MG63 (cell line): ENCODE data around the gene PAGE3. TPM values are rescaled to one million over a fixed set of nuclear protein-coding genes. Genes with fewer than 3 reads are reported as not detected.

Experiments used
- DNase-seq: peaks from one replicate; pipeline ENCODE4 v3.0.0-alpha.2; 2020
- H3K27me3 ChIP-seq: fragments of 250-450 bp; sonication (Bioruptor Pico); 2 replicates; pipeline ENCODE4 v1.5.1; 2020; ENCODE audit warnings: mild to moderate bottlenecking, moderate library complexity
- H3K36me3 ChIP-seq: fragments of 250-450 bp; sonication (Bioruptor Pico); 2 replicates; pipeline ENCODE4 v1.5.1; 2020; ENCODE audit warnings: mild to moderate bottlenecking, moderate library complexity
- H3K4me3 ChIP-seq: fragments of 250-450 bp; sonication (Bioruptor Pico); 2 replicates; pipeline ENCODE4 v1.5.1; 2020; ENCODE audit warnings: mild to moderate bottlenecking, moderate library complexity
- H3K9me3 ChIP-seq: fragments of 250-450 bp; sonication (Bioruptor Pico); 2 replicates; pipeline ENCODE4 v1.5.1; 2020; ENCODE audit warnings: mild to moderate bottlenecking, moderate library complexity
- total RNA-seq: library from RNA; depleted of rRNA; stranded (reverse); fragments of >200 nt; shearing (Covaris generic); gene quantifications from 2 replicates; pipeline ENCODE4 v1.2.3, GENCODE V29; 2014; ENCODE audit warnings: low replicate concordance; rRNA removed

PAGE3 gene
- total RNA-seq, result not detected in 2 replicates

DNA sequence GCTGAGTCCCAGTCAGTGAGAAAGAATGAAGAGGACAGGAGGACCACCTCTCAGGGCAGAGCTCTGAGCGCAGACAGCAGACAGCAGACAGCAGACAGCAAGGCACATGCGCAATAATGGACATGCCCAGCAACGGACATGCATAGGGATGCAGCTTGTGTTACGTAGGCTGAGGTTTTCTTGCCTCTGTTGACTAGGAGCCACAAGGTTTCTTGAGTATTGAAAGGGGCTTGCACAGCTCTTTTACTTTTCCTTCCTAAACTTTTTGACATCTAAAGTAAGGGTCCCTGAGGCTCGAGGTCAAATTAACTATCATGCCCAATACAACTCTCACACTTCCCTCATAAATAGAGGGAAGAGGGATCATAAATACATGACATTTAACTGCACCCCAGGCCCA lies at the start of gene PAGE3:
Gene PAGE3, minus strand, starts transcription at position 101 of the 400 bp plus-strand sequence. CDS start 1,013 bp downstream, outside the sequence.
- Histone ChIP-seq H3K4me3 (no peak within 1 kb of the TSS), H3K9me3 (no peaks in the 10 kb centered on the region), H3K36me3 (no peaks in the 10 kb centered on the region), H3K27me3 (no peaks in the 10 kb centered on the region)
- DNase-seq, result no peak

GRCh38 chrX:55312655-55313054 lies 47.9 kb upstream of the PAGE3 start:
- Histone ChIP-seq H3K4me3 (no peak overlapping the region), H3K36me3 (no peaks in the 10 kb centered on the region), H3K9me3 (no peaks in the 10 kb centered on the region), H3K27me3 (no peaks in the 10 kb centered on the region)
- peak; percentile 23 for DNase-seq

DNA sequence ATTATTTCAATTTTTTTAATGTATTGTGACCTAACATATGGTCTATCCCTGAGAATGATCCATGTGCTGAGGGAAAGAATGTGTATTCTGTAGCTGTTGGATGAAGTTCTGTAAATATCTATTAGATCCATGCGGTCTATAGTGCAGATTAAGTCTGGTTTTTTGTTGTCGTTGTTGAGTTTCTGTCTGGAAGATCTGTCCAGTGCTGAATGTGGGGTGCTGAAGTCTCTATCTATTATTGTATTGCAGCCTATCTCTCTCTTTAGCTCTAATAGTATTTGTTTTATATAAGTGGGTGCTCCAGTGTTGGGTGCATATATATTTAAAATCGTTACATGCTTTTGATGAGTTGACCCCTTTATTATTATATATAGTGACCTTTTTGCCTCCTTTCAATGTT lies 26.2 kb upstream of the PAGE3 start:
- H3K4me3 ChIP-seq, result no peak overlapping the region
- DNase-seq, result no peak
- no peaks in the 10 kb centered on the region for H3K9me3 ChIP-seq
- no peaks in the 10 kb centered on the region for H3K27me3 ChIP-seq
- no peaks in the 10 kb centered on the region for H3K36me3 ChIP-seq

DNA sequence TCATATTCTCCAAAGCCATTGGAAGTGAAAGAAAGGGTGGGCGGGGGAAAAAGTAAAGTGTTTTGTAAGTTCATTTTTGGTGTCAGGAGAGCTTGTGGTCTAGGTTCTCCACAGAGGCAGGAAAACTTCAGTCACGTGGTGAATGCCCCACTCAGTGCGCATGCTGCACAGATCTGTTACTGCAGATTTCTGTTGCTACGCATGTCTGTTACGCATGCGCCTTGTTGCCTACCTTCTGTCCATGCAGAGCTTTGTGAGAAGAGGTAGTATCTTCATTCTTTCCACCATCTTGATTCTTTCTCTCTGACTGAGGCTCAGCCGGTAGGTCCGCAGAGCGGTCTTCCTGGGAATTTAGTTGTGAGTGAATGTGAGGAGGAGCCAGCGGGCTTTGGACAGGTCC lies 15.1 kb upstream of the PAGE3 start:
- Histone ChIP-seq H3K27me3 (no peaks in the 10 kb centered on the region), H3K4me3 (no peak overlapping the region), H3K36me3 (no peaks in the 10 kb centered on the region), H3K9me3 (no peaks in the 10 kb centered on the region)
- DNase-seq, result no peak

GRCh38 chrX:55260806-55261205 lies 3.9 kb downstream of the PAGE3 start:
- Histone ChIP-seq H3K36me3 (no peaks in the 10 kb centered on the region), H3K4me3 (no peak overlapping the region), H3K27me3 (no peaks in the 10 kb centered on the region), H3K9me3 (no peaks in the 10 kb centered on the region)
- no peak for DNase-seq

DNA sequence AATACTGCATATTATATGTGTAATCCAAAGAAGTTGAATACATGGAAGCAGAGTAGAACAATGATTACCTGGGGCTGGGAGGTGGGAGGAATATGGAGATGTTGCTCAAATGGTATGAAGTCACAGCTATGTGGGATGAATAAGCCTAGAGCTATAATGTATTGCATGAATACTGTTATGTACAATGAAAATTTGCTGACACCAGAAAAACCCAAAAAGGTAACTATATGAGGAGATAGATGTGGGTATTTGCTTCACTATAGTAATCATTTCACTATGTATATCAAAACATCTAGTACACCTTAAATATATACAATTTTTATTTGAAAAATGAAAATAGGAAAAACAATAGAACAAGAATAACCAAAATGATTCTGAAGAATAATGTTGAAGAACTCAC lies 11.2 kb downstream of the PAGE3 start:
- Histone ChIP-seq H3K4me3 (no peak overlapping the region), H3K27me3 (no peaks in the 10 kb centered on the region), H3K36me3 (no peaks in the 10 kb centered on the region), H3K9me3 (no peaks in the 10 kb centered on the region)
- no peak for DNase-seq

- H3K36me3 ChIP-seq, result no peaks in the 10 kb centered on the region
- H3K9me3 ChIP-seq, result no peaks in the 10 kb centered on the region
- H3K4me3 ChIP-seq, result no peak overlapping the region
- no peaks in the 10 kb centered on the region for H3K27me3 ChIP-seq
- no peak for DNase-seq
Observed at GRCh38 chrX:55240788-55241340, 23.9 kb downstream of the PAGE3 start.

- no peak within 1 kb of the TSS for H3K4me3 ChIP-seq
- H3K36me3 ChIP-seq, result no peaks in the 10 kb centered on the region
- no peaks in the 10 kb centered on the region for H3K27me3 ChIP-seq
- no peaks in the 10 kb centered on the region for H3K9me3 ChIP-seq
- DNase-seq, result no peak
Observed at GRCh38 chrX:55220119-55220794, 44.5 kb downstream of the PAGE3 start, which contains the start of gene PAGE5. TSS of gene PAGE5 (plus strand) at chrX:55220346. CDS start at chrX:55221383, 1,037 bp downstream.

DNA sequence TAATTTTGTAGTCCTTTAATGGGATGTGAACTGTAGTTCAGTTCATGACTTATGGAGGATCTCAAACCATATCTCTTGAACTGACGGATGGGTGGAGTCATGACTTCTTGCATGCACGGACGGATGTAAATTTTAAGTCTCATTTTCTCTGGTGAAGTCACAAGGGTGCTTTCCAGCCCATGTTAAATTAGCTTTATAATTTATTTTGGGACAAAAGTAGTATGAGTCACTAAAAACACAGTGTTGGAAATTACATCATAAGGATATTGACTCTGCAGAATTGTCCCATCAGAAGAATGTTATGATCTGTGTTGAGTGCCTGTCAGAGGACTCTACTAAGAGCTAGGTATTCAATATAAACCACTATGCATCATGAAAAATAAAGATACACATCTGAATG lies 51.3 kb downstream of the PAGE3 start:
- Histone ChIP-seq H3K36me3 (no peaks in the 10 kb centered on the region), H3K9me3 (no peaks in the 10 kb centered on the region), H3K27me3 (no peaks in the 10 kb centered on the region), H3K4me3 (no peak overlapping the region)
- DNase-seq, result no peak

GRCh38 chrX:55210931-55211677 lies 53.6 kb downstream of the PAGE3 start:
- Histone ChIP-seq H3K36me3 (no peaks in the 10 kb centered on the region), H3K4me3 (no peak overlapping the region), H3K9me3 (no peaks in the 10 kb centered on the region), H3K27me3 (no peaks in the 10 kb centered on the region)
- no peak for DNase-seq

Other genes starting within 250 kb of the PAGE3 start
- gene ALAS2, start 233.9 kb downstream of the PAGE3 start, total RNA-seq, result not detected in 2 replicates
- not detected in 2 replicates for gene PAGE2B, start 189.9 kb downstream of the PAGE3 start, total RNA-seq
- not detected in 2 replicates for gene PAGE2, start 175.9 kb downstream of the PAGE3 start, total RNA-seq
- gene PAGE5, start 44.6 kb downstream of the PAGE3 start, total RNA-seq, result not detected in 2 replicates
- 24.2 and 31.5 TPM in 2 replicates for gene MAGEH1, start 187.2 kb upstream of the PAGE3 start, total RNA-seq
- gene USP51, start 224.9 kb upstream of the PAGE3 start, total RNA-seq, result 0.43 and 0.99 TPM in 2 replicates